ENCODE results near the gene PSG5. TPM values are rescaled to one million over a fixed set of nuclear protein-coding genes. Genes with fewer than 3 reads are reported as not detected.
"Not testable (repeated sequence)": the region's sequence is repeated elsewhere in the genome, so short reads cannot be mapped to it uniquely, and the experiment has no call there.

The PSG5 gene
- total RNA-seq = not detected in 2 replicates

- DNase-seq = peak; percentile 34
- H3K27ac Mint-ChIP-seq; H3K4me3 Mint-ChIP-seq; H3K36me3 Mint-ChIP-seq (ENCODE audit: low read depth); H3K4me1 Mint-ChIP-seq; intact Hi-C loops (cut with micrococcal nuclease); H3K9me3 Mint-ChIP-seq; H3K27me3 Mint-ChIP-seq: not testable (repeated sequence)
Measured at GRCh38 chr19:43186311-43186935, at the start of gene PSG5. PSG5 (minus strand) TSS chr19:43186536; CDS start chr19:43186405, 131 bp downstream.

DNA sequence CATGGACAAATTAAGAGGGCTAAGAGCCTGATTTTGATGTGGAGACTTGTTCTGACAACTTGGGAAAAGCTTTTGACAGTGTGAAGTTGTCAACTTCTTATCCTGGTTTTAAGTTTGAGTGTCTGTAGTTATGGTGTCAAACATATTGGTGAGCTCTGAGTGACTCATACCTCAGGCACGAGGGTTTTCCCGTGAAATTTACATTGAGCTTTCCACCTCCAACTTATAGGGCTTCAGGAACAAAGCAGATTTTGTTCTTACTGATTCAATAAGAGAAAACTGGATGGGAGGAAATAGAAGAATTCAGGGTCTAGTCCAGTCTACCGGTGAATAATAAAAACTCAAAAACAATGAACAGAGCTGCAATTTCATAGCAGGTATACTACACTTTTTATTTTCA lies 49.4 kb upstream of the PSG5 start:
- H3K27me3 Mint-ChIP-seq; H3K4me3 Mint-ChIP-seq; DNase-seq; H3K27ac Mint-ChIP-seq; H3K4me1 Mint-ChIP-seq; H3K36me3 Mint-ChIP-seq (ENCODE audit: low read depth); intact Hi-C loops (cut with micrococcal nuclease): not testable (repeated sequence)
- H3K9me3 Mint-ChIP-seq = peaks cover 17% of the 10 kb centered on the region

DNA sequence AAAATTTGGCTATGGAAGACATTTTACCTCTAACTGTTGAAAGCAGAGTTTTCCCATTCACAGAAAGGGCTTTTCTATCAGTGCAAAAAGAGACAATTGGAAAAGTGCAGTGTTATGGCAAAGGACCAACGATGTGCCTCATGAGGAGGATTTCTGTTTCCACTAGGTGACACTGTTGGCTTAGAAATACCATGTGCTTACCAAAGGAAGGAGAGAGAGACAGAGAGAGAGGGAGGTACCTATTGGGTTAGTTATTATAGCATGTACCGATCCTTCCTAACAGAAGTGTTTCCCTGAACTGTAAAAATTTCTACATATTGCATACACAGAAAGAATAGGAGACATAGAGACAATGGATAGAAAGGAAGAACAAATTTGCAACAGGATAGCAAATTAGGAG lies 43.0 kb upstream of the PSG5 start:
- no peak for DNase-seq
- intact Hi-C loops (cut with micrococcal nuclease) = no loop called here
- no peak overlapping the region for H3K4me3 Mint-ChIP-seq
- H3K9me3 Mint-ChIP-seq = peaks cover 12% of the 10 kb centered on the region
- no peaks in the 10 kb centered on the region for H3K27me3 Mint-ChIP-seq
- H3K27ac Mint-ChIP-seq = no peak overlapping the region
- no peaks in the 10 kb centered on the region for H3K36me3 Mint-ChIP-seq (ENCODE audit: low read depth)
- H3K4me1 Mint-ChIP-seq = no peaks in the 10 kb centered on the region

DNA sequence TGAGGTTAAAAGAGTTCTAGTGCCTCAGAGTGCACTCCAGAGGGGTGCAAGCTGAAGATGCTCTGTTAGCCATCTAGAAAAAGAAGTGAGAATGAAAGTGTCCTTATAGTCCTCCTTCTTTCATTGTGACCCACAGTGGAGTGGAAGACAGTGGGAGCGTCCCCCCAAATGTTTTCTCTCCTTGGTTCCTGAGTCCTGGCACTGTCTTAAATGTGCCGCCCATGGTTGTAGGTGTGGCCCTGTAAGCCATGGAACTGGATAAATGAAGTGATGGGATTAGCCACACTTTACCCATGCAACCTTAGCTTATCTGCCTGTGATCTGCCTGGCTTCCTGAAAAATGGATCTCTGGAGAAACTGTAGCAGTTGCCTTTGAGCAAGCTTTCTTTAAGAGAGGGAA lies 42.4 kb upstream of the PSG5 start:
- DNase-seq = peak; percentile 61
- intact Hi-C loops (cut with micrococcal nuclease); H3K36me3 Mint-ChIP-seq (ENCODE audit: low read depth); H3K27me3 Mint-ChIP-seq; H3K27ac Mint-ChIP-seq; H3K4me1 Mint-ChIP-seq; H3K4me3 Mint-ChIP-seq: not testable (repeated sequence)
- peaks cover 12% of the 10 kb centered on the region for H3K9me3 Mint-ChIP-seq

- H3K4me3 Mint-ChIP-seq; H3K4me1 Mint-ChIP-seq; H3K36me3 Mint-ChIP-seq (ENCODE audit: low read depth); H3K27me3 Mint-ChIP-seq; H3K27ac Mint-ChIP-seq; intact Hi-C loops (cut with micrococcal nuclease); DNase-seq: not testable (repeated sequence)
- H3K9me3 Mint-ChIP-seq = peaks cover 12% of the 10 kb centered on the region
Measured at GRCh38 chr19:43226986-43227385, 40.6 kb upstream of the PSG5 start.

GRCh38 chr19:43224855-43225253 lies 38.5 kb upstream of the PSG5 start:
- no peak overlapping the region for H3K4me3 Mint-ChIP-seq
- peaks cover 16% of the 10 kb centered on the region for H3K9me3 Mint-ChIP-seq
- H3K4me1 Mint-ChIP-seq = no peaks in the 10 kb centered on the region
- no peaks in the 10 kb centered on the region for H3K36me3 Mint-ChIP-seq (ENCODE audit: low read depth)
- no peaks in the 10 kb centered on the region for H3K27me3 Mint-ChIP-seq
- no peak for DNase-seq
- intact Hi-C loops (cut with micrococcal nuclease) = no loop called here
- H3K27ac Mint-ChIP-seq = no peak overlapping the region

GRCh38 chr19:43224201-43224854 lies 38.0 kb upstream of the PSG5 start:
- intact Hi-C loops (cut with micrococcal nuclease); H3K27me3 Mint-ChIP-seq; H3K27ac Mint-ChIP-seq; H3K4me3 Mint-ChIP-seq; H3K4me1 Mint-ChIP-seq; H3K36me3 Mint-ChIP-seq (ENCODE audit: low read depth); DNase-seq: not testable (repeated sequence)
- H3K9me3 Mint-ChIP-seq = peaks cover 10% of the 10 kb centered on the region

DNA sequence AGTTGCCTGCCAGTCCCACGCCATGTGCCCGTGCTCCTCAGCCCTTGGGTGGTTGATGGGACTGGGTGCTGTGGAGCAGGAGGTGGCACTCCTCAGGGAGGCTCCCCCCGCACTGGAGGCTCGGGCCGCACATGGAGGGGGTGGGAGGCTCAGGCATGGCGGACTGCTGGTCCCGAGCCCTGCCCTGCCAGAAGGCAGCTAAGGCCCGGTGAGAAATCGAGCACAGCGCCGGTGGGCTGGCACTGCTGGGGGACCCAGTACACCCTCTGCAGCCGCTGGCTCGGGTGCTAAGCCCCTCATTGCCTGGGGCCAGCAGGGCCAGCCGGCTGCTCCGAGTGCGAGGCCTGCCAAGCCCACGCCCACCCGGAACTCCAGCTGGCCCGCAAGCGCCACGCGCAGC lies 35.6 kb upstream of the PSG5 start:
- DNase-seq; H3K36me3 Mint-ChIP-seq (ENCODE audit: low read depth); intact Hi-C loops (cut with micrococcal nuclease); H3K27ac Mint-ChIP-seq; H3K4me3 Mint-ChIP-seq; H3K4me1 Mint-ChIP-seq; H3K27me3 Mint-ChIP-seq; H3K9me3 Mint-ChIP-seq: not testable (repeated sequence)

DNA sequence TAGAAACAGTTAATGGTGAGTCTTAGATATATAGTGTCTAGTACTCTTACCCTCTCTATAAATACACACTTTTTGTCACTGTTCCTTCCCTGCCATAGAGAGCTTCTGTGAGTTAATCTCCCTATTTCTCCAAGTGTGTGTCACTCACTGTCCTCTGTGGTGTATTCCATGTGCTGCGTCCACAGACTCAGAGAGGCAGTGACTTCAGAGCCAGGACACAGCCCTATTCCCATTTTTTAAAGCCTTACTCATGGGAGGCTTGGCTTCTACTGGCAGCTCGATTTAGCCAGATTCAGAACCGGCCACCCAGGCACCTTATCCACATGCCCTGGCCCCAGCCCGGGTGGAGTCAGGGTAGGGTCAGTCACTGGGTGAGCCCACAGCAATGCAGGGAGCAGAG lies 32.8 kb upstream of the PSG5 start:
- intact Hi-C loops (cut with micrococcal nuclease); H3K4me3 Mint-ChIP-seq; DNase-seq; H3K9me3 Mint-ChIP-seq; H3K36me3 Mint-ChIP-seq (ENCODE audit: low read depth); H3K27me3 Mint-ChIP-seq; H3K4me1 Mint-ChIP-seq; H3K27ac Mint-ChIP-seq: not testable (repeated sequence)

- H3K4me3 Mint-ChIP-seq; H3K27me3 Mint-ChIP-seq; H3K9me3 Mint-ChIP-seq; H3K4me1 Mint-ChIP-seq; intact Hi-C loops (cut with micrococcal nuclease); H3K27ac Mint-ChIP-seq; DNase-seq; H3K36me3 Mint-ChIP-seq (ENCODE audit: low read depth): not testable (repeated sequence)
Measured at GRCh38 chr19:43215881-43216280, 29.5 kb upstream of the PSG5 start.

DNA sequence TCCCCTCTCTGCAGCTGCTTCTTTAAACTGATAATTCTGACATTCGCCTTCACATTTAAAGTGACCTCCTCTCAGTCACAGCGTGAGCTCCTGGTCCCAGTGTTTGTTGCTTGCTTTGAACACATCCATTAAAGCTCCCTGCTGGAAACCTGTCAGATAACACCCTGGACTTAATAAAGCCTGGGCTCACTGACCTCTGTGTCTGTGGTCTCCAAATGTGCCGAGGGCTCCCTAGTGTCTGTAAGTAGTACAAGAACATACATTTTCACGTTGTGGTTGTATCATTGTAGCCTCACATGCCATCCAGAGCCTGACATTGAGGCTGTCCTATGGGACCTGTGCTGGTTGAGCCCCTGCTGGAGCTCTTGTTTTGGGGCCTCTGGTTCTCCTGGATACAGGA lies 21.7 kb upstream of the PSG5 start:
- Mint-ChIP-seq H3K4me1 (no peaks in the 10 kb centered on the region), H3K27me3 (no peaks in the 10 kb centered on the region), H3K36me3 (ENCODE audit: low read depth) (no peaks in the 10 kb centered on the region), H3K9me3 (no peaks in the 10 kb centered on the region), H3K4me3 (no peak overlapping the region), H3K27ac (no peak overlapping the region)
- intact Hi-C loops (cut with micrococcal nuclease) = no loop called here
- no peak for DNase-seq

DNA sequence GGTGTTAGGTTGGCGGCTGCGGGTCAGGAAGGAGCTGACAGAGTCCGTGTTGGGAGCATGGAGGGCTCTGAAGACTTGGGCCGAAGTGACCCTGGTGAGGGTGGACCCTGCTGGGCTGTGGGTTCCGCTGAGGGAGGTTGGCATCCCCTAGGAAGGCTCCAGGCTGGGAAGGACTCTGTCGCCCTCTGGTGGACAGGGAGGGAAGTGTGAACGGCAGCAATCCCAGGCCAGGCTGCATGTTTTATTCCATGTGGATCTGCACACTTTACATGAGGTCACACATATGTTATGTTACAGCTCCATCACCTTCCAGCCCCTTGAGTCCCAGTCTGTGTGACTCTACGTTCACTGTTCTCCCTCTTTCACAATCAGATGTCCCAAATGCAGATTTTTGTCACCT lies 20.8 kb upstream of the PSG5 start:
- H3K4me1 Mint-ChIP-seq; H3K9me3 Mint-ChIP-seq; intact Hi-C loops (cut with micrococcal nuclease): not testable (repeated sequence)

DNA sequence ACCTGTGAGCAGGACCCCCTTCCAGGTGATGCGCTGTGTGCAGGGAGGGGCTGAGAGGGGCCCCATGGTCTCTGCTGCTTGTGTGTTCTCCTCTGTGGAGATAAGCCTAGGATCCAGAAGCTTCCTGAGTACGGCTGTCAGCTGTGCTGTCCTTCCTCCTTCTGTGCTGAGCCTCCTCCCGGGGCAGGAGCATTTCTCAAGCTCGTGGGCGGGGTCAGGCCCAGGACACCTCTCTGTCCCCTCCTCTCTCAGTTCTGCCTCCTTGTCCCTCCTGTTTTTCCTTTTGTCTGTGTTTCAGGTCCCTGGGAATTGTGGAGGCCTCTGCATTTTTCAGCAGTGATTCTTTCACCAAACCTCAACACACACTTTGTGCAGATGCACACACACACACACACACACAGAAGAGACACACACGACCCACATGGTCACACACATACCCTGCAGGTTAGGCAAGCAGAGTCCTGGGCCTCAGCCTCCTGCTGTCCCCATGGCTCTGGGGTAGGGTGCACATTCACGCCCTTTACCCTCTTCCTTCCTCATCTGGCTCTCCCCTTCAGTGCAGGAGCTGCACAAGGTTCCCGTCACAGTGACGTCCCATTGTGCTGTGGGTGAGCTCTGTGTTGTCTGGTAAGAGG lies 19.3 kb upstream of the PSG5 start, which contains the start of gene PSG4:
Gene PSG4 (minus strand): TSS at position 168 of the 635 bp plus-strand sequence. CDS start 102 bp downstream, at position 66.
- H3K27me3 Mint-ChIP-seq; H3K36me3 Mint-ChIP-seq (ENCODE audit: low read depth); DNase-seq; intact Hi-C loops (cut with micrococcal nuclease); H3K9me3 Mint-ChIP-seq; H3K4me1 Mint-ChIP-seq; H3K4me3 Mint-ChIP-seq; H3K27ac Mint-ChIP-seq: not testable (repeated sequence)

More for the DNA sequence above, 20.8 kb upstream of the PSG5 start:
- not testable (repeated sequence) for H3K36me3 Mint-ChIP-seq (ENCODE audit: low read depth); H3K27ac Mint-ChIP-seq; H3K4me3 Mint-ChIP-seq; H3K27me3 Mint-ChIP-seq
- DNase-seq = peak; percentile 76

- DNase-seq; H3K4me1 Mint-ChIP-seq; H3K27ac Mint-ChIP-seq; H3K27me3 Mint-ChIP-seq; H3K4me3 Mint-ChIP-seq; H3K36me3 Mint-ChIP-seq (ENCODE audit: low read depth); H3K9me3 Mint-ChIP-seq; intact Hi-C loops (cut with micrococcal nuclease): not testable (repeated sequence)
Measured at GRCh38 chr19:43203611-43204010, 17.3 kb upstream of the PSG5 start.
